ENCODE data around the gene ANAPC5.

- no peak for TF ChIP-seq CTCF (IDR thresholded peaks at IDR 0.05; ENCODE audit: insufficient read depth, low read length, poor library complexity, severe bottlenecking)
- no peak for TF ChIP-seq EZH2phosphoT487 (conservative IDR thresholded peaks at IDR 0.05; ENCODE audit: low read length)
These were observed 21.0 kb downstream of the ANAPC5 start for GRCh38 chr12:121331248-121331647.

Data from SU-DHL-6 (cell line).